ENCODE measurements around the gene LUC7L2. TPM values are rescaled to one million over a fixed set of nuclear protein-coding genes. Genes with fewer than 3 reads are reported as not detected.

The LUC7L2 gene
- total and polyA plus RNA-seq, 10 of the 15 experiments (the other 5 are each of a cell fraction or from before 2014, with no cell fraction given): 31.7 to 98.7 (median 68.6) TPM

DNA sequence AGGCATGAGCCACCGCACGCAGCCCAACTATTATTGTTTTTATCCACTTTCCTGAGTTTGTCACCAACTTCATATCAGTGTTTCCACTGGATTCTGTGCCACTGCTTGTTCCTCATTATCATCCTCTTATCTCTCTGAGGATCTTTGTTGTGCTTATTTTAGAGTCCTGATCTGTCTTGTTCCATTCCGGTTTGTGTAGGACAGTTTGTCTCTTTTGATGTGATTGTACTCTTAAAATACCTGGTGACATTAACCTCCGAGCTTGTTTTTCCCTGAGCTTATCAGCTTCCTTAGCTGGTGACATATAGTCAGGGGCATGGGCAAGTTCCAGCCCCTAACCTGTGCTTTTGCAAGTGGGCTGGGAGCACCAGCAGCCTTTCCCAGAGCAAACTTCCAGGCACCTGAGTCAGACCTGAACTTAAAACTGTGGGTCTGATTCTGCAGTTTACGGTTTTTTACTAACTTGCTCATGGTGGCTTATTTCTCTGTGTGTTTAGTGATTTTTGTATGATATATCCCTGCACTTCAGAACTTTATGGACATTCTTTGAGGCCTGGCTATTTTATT lies 41.7 kb upstream of the LUC7L2 start:
- 70% methylated on average over 5 of the region's 5 CpGs for whole genome bisulfite sequencing (ENCODE audit: insufficient coverage, insufficient replicate concordance, low lambda C conversion rate, missing lambda C conversion rate)
- POLR2A ChIA-PET: no interaction called here
- in situ Hi-C loops (cut with MboI): no loop called here

More for the DNA sequence above, 41.7 kb upstream of the LUC7L2 start:
- no peak for ATAC-seq
- Histone ChIP-seq H3K9ac (ENCODE audit: control insufficient read depth, insufficient read depth, low read length) (no peak overlapping the region), H3K9me3 (replicated peaks; ENCODE audit: control insufficient read depth, insufficient read depth, low read length) (no peaks in the 10 kb centered on the region), H3K36me3 (ENCODE audit: control insufficient read depth in 2 of 2, insufficient read depth in 2 of 2, low read length in 1 of 2) (no peaks in the 10 kb centered on the region), H3K27ac (ENCODE audit: control insufficient read depth, insufficient read depth) (no peak overlapping the region), H3K4me2 (ENCODE audit: control insufficient read depth, insufficient read depth) (no peak overlapping the region), H3K4me3 (no peak overlapping the region), H2AFZ (ENCODE audit: control insufficient read depth, low read depth, low read length) (no peak overlapping the region), H4K20me1 (ENCODE audit: control insufficient read depth, insufficient read depth) (no peaks in the 10 kb centered on the region), H3K27me3 (replicated peaks in 1 of 2; ENCODE audit: control insufficient read depth in 2 of 2, insufficient read depth in 2 of 2, low read length in 1 of 2) (no peaks in the 10 kb centered on the region), H3K79me2 (ENCODE audit: control insufficient read depth, insufficient read depth, low read length) (no peaks in the 10 kb centered on the region), H3K4me1 (ENCODE audit: control insufficient read depth, insufficient read depth, low read length) (no peaks in the 10 kb centered on the region)
- intact Hi-C loops (cut with micrococcal nuclease; ENCODE audit: unreplicated experiment): no loop called here
- SMC1A ChIA-PET (ENCODE audit: uncharacterized antibody, unreplicated experiment): interaction anchor here (0.6 kb wide), 1 partner anchor 257 kb away, joined by 3 read pairs; no protein-coding TSS in a partner anchor
- RAD21 ChIA-PET (ENCODE audit: unreplicated experiment): no interaction called here
- FAIRE-seq: no peak
- no TSS peak for BruUV-seq (replicated peaks)
- DNase-seq (ENCODE audit: low read depth, low spot score): no peak
- TF ChIP-seq WRNIP1 (IDR thresholded peaks at IDR 0.05; ENCODE audit: borderline replicate concordance, low read depth, low read length) (no peak), IRF4 (IDR thresholded peaks at IDR 0.05; ENCODE audit: low read depth, low read length) (no peak), RBBP5 (conservative IDR thresholded peaks at IDR 0.05) (no peak), SMAD1 (IDR thresholded peaks at IDR 0.05; ENCODE audit: low read depth, partially characterized antibody) (no peak), JUND (IDR thresholded peaks at IDR 0.05; ENCODE audit: low read depth, low read length) (no peak), E2F8 (IDR thresholded peaks at IDR 0.05; ENCODE audit: low read depth, partially characterized antibody) (no peak), FOS (IDR thresholded peaks at IDR 0.05; ENCODE audit: borderline replicate concordance, extremely low read depth, insufficient read length) (no peak), CEBPZ (IDR thresholded peaks at IDR 0.05; ENCODE audit: low read depth, low read length) (no peak), KDM1A (IDR thresholded peaks at IDR 0.05; ENCODE audit: borderline replicate concordance) (no peak), BHLHE40 (IDR thresholded peaks at IDR 0.05; ENCODE audit: borderline replicate concordance in 1 of 2, low read depth in 2 of 2, low read length in 1 of 2) (no peak), SREBF2 (IDR thresholded peaks at IDR 0.05; ENCODE audit: low read length) (no peak), CHD1 (IDR thresholded peaks at IDR 0.05; ENCODE audit: low read depth, low read length) (no peak)
- TF ChIP-seq, protein P1, sequence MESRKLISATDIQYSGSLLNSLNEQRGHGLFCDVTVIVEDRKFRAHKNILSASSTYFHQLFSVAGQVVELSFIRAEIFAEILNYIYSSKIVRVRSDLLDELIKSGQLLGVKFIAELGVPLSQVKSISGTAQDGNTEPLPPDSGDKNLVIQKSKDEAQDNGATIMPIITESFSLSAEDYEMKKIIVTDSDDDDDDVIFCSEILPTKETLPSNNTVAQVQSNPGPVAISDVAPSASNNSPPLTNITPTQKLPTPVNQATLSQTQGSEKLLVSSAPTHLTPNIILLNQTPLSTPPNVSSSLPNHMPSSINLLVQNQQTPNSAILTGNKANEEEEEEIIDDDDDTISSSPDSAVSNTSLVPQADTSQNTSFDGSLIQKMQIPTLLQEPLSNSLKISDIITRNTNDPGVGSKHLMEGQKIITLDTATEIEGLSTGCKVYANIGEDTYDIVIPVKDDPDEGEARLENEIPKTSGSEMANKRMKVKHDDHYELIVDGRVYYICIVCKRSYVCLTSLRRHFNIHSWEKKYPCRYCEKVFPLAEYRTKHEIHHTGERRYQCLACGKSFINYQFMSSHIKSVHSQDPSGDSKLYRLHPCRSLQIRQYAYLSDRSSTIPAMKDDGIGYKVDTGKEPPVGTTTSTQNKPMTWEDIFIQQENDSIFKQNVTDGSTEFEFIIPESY (IDR thresholded peaks at IDR 0.05): no peak
- TF ChIP-seq, protein P2, sequence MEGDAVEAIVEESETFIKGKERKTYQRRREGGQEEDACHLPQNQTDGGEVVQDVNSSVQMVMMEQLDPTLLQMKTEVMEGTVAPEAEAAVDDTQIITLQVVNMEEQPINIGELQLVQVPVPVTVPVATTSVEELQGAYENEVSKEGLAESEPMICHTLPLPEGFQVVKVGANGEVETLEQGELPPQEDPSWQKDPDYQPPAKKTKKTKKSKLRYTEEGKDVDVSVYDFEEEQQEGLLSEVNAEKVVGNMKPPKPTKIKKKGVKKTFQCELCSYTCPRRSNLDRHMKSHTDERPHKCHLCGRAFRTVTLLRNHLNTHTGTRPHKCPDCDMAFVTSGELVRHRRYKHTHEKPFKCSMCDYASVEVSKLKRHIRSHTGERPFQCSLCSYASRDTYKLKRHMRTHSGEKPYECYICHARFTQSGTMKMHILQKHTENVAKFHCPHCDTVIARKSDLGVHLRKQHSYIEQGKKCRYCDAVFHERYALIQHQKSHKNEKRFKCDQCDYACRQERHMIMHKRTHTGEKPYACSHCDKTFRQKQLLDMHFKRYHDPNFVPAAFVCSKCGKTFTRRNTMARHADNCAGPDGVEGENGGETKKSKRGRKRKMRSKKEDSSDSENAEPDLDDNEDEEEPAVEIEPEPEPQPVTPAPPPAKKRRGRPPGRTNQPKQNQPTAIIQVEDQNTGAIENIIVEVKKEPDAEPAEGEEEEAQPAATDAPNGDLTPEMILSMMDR (IDR thresholded peaks at IDR 0.05 in 2 of 3, conservative IDR thresholded peaks at IDR 0.05 in 1 of 3; ENCODE audit: control insufficient read depth in 2 of 3, extremely low read depth in 1 of 3, insufficient read depth in 1 of 3, low read depth in 3 of 3, low read length in 3 of 3): no peak
- CTCF ChIA-PET: interaction anchor here (1.0 kb wide), 1 partner anchor 114 kb away, joined by 3 read pairs; no protein-coding TSS in a partner anchor
